NCI-H2107 treated with DMSO at 0.1 percent for 48 hours (cell line): ENCODE data around the gene GNRHR.
"Not testable (repeated sequence)": the region's sequence is repeated elsewhere in the genome, so short reads cannot be mapped to it uniquely, and the experiment has no call there.

Experiments
- DNase-seq: peaks from one replicate; lab custom pipeline; 2025; ENCODE audit not compliant: unreplicated experiment; lab: John Stamatoyannopoulos, UW

Gene GNRHR

GRCh38 chr4:67730511-67730910 lies 23.7 kb downstream of the GNRHR start:
- DNase-seq: not testable (repeated sequence)

- DNase-seq: no peak
Observed at GRCh38 chr4:67727124-67727850, 26.9 kb downstream of the GNRHR start.

- no peak for DNase-seq
Observed at GRCh38 chr4:67725981-67726380, 28.2 kb downstream of the GNRHR start.

DNA sequence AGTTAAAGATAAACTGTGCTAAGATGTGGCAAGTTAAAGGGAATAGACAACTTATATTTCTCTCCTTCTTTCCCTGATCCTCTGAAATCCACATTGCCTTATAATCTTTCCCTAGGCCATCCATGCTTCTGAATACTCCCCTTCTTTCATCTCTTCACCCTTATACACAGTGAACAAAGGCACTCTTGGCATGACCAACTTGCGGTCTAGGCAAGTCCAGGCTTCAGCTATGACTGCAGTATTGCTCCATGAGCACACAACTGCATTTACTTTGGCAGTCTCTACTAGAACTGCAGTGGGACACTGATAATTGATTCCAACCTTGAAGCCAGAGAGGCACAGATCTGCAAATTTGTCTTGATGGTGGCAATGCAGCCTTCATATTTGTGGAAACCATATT lies 29.1 kb downstream of the GNRHR start:
- no peak for DNase-seq

DNA sequence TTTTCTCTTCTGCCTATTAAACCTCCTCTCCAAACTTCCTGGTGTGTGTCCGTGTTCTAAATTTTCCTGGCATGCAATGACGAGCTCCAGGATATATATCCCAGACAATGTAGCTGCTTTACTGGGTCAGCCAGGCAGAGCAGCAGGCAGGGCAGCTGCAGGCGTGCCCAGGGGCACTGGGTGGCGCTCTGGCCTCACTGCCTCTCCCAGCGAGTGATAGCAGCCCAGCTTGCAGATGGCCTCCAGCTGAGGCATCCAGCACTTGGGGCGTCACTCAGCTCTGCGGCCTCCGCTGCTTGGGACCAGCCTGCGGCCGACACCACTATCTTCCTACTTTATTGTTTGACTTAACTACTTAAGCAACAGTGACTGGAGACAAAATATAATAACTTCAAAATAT lies 30.2 kb downstream of the GNRHR start:
- no peak for DNase-seq

DNA sequence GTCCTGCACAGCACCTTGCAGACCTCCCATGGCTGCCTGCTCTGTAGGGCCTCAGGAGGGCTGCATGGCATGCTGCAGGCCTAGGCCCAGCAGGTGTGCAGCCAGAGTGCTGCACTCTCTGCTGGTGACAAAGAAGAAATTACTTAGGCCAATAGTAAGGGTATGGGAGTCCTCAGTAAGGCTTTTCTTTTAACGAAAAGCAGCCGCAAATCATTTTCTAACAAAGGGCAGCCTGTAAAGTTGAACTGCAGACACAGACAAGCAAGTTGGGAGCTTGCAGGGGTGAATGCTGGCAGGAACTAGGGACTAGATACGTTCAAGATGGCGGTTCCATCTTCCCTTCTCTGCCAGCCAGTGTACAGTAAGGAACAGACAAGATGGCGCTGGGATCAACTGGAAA lies 30.8 kb downstream of the GNRHR start:
- DNase-seq: no peak

DNA sequence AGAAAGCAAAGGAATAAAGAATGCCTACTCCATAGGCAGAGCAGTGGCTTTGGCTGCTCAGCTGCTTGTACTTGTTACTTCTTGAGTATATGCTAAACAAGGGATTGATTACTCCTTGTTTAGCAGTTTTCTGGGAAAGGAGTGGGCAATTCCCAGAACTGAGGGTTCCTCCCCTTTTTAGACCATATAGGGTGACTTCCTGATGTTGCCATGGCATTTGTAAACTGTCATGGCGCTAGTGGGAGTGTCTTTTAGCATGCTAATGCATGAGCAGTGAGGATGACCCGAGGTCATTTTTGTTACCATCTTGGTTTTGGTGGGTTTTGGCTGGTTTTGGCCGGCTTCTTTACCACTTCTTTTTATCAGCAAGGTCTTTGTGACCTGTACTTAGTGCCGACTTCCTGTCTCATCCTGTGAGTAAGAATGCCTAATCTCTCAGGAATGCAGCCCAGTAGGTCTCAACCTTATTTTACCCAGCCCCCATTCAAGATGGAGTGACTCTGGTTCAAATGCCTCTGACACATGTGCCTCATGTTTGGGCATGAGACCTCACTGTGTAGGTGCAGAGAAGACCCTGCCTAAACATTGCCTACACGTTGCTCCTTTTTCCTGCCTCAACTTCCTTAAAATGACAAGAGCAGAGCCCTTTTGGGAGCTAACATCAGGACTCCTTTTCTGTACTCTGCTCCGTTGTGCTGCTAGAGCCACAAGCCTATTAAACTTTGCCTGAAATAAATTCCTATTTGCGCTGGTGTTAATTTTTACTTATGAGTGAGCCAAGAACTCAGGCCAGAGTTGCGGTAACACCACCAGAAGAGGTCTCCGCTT lies 32.2 kb downstream of the GNRHR start:
- DNase-seq: no peak

- no peak for DNase-seq
Observed at GRCh38 chr4:67721315-67721769, 32.8 kb downstream of the GNRHR start.

GRCh38 chr4:67719953-67720617 lies 34.1 kb downstream of the GNRHR start:
- DNase-seq: no peak

GRCh38 chr4:67718848-67719247 lies 35.3 kb downstream of the GNRHR start:
- DNase-seq: no peak

GRCh38 chr4:67717586-67717985 lies 36.6 kb downstream of the GNRHR start:
- DNase-seq: no peak

DNA sequence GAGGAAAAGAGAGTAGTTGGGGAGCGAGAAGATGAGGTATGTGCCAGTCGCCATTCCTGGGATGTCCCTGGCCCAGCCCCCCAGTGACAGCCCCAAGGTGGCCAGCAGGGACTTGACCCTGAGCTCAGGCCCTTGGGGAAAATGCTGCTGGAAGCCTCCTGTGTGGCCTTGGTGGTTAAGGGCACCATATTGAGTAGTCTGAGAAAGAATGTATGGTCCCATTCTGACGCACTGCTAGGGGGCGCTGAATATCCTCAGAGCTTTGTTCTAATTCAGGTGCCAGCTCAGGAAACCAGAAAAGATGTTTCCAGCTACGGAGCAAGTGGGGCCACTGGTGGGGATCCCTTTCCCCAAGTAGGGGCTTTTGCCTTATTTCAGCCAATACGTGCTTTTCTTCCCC lies 39.2 kb downstream of the GNRHR start:
- no peak for DNase-seq

- DNase-seq: no peak
Observed at GRCh38 chr4:67714248-67714583, 40.0 kb downstream of the GNRHR start.

- no peak for DNase-seq
Observed at GRCh38 chr4:67713529-67714247, 40.5 kb downstream of the GNRHR start.

DNA sequence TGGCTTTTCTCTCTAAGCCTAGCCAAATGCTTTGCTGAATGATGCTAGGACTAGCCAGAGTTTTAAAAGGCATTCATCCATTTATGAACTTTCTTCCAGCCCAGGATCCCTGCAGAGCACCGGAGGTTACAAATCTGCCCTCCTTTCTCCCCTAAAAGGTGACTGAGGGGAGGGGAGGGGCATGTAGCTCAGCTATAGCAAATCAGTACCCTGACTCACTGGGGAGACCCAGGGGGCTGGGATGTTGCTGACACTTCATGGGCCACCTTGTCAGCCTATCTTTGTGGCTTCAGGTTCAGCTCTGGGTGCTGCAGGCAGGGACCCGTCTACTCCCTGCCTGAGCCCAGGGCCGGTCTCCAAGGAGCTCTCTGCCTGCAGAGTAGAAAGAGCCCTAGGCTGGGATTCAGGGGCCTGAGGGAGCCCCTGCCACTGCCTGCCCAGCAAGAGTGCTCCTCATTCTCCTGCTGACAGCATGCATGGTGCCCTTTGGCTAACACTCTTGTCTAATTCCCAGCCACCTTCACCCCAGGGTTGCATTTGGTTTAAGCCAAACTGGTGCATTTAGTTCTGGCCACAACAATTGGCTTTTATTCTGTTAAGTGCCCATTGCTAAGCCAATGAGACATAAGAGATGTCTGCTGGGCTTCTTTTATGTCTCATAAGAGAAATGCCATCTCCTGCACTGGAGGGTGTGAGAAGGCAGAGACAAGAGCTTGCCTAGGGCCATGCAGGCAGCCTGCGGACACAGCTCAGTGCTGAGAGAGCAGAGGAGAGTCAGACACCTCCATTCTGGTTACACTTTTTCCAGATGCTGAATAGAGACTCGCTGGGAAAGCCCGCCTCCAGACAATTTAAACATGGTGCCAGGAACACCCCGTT lies 41.3 kb downstream of the GNRHR start:
- no peak for DNase-seq

- no peak for DNase-seq
Observed at GRCh38 chr4:67712000-67712625, 42.1 kb downstream of the GNRHR start.

DNA sequence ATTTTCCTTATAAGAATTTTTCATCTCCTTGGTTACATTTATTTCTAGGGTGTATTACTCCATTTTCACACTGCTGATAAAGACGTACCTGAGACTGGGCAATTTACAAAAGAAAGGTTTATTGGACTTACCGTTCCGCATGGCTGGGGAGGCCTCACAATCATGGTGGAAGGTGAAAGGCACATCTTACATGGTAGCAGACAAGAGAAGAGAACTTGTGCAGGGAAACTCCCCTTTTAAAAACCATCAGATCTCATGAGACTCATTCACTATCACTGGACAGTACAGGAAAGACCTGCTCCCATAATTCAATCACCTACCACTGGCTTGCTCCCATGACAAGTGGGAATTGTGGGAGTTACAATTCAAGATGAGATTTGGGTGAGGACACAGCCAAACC lies 47.5 kb downstream of the GNRHR start:
- not testable (repeated sequence) for DNase-seq

DNA sequence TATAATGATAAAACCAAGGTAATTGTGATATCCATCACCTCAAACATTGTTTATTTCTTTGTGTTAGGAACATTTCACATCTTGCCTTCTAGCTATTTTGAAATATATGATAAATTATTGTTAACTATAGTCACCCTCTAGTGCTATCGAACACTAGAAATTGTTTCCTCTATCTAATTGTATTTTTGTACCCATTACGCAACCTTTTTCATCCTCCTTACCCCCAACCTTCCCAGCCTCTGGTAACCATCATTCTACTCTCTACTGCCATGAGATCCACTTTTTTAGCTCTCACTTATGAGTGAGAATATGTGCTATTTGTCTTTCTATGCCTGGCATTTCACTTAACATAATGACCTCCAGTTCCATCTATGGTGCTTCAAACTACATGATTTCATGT lies 49.3 kb downstream of the GNRHR start:
- no peak for DNase-seq

DNA sequence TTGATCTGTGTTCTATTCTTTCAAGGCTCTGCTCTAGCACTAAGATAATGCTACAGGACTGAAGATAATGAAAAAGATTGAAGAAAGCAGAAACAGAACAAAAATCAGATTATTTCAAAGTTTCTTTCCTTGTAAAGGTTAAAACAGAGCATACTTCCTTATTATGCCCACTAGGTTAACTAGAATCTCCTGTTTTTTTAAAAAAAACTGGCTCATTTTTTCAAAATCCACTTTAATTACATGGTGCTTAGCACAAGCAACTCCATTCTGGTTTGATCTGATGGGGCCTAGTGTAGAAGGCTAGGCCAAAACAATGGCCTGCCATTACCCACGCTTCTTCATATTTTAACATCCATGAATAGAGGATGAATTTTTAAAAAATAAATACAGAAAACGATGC lies 52.0 kb downstream of the GNRHR start:
- DNase-seq: no peak

DNA sequence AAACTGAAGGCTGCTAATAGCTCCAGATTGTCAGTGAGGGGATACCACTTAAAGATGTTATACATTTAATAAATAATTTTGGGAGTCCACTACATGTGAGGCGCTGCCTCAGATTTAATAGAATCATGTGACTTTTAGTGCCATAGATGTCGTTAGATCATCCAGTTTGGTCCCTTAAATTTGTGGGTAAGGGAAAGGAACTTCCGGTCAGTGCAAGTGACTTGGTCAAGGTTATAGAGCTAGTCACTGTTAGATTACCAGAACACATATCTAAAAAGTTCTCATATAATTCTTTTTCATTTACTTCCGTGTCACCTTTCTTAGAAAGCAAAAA lies 52.7 kb downstream of the GNRHR start:
- no peak for DNase-seq
